Measurements from ENCODE around the gene MUC4.

GRCh38 chr3:195806916-195807231 is 4.9 kb downstream of the MUC4 start:
- no peak for TF ChIP-seq CTCF (conservative IDR thresholded peaks at IDR 0.05; ENCODE audit: low read depth in 2 of 2)
- TF ChIP-seq EZH2 (IDR thresholded peaks at IDR 0.05; ENCODE audit: low read depth, unreplicated experiment), result no peak
- TF ChIP-seq POLR2AphosphoS5 (IDR thresholded peaks at IDR 0.05; ENCODE audit: low read depth), result no peak
- TF ChIP-seq, protein P1, sequence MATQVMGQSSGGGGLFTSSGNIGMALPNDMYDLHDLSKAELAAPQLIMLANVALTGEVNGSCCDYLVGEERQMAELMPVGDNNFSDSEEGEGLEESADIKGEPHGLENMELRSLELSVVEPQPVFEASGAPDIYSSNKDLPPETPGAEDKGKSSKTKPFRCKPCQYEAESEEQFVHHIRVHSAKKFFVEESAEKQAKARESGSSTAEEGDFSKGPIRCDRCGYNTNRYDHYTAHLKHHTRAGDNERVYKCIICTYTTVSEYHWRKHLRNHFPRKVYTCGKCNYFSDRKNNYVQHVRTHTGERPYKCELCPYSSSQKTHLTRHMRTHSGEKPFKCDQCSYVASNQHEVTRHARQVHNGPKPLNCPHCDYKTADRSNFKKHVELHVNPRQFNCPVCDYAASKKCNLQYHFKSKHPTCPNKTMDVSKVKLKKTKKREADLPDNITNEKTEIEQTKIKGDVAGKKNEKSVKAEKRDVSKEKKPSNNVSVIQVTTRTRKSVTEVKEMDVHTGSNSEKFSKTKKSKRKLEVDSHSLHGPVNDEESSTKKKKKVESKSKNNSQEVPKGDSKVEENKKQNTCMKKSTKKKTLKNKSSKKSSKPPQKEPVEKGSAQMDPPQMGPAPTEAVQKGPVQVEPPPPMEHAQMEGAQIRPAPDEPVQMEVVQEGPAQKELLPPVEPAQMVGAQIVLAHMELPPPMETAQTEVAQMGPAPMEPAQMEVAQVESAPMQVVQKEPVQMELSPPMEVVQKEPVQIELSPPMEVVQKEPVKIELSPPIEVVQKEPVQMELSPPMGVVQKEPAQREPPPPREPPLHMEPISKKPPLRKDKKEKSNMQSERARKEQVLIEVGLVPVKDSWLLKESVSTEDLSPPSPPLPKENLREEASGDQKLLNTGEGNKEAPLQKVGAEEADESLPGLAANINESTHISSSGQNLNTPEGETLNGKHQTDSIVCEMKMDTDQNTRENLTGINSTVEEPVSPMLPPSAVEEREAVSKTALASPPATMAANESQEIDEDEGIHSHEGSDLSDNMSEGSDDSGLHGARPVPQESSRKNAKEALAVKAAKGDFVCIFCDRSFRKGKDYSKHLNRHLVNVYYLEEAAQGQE (IDR thresholded peaks at IDR 0.05; ENCODE audit: unreplicated experiment), result no peak
- no peak for TF ChIP-seq JUNB (IDR thresholded peaks at IDR 0.05; ENCODE audit: unreplicated experiment)
- TF ChIP-seq, protein P2, sequence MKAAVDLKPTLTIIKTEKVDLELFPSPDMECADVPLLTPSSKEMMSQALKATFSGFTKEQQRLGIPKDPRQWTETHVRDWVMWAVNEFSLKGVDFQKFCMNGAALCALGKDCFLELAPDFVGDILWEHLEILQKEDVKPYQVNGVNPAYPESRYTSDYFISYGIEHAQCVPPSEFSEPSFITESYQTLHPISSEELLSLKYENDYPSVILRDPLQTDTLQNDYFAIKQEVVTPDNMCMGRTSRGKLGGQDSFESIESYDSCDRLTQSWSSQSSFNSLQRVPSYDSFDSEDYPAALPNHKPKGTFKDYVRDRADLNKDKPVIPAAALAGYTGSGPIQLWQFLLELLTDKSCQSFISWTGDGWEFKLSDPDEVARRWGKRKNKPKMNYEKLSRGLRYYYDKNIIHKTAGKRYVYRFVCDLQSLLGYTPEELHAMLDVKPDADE (IDR thresholded peaks at IDR 0.05), result no peak
- no peak for TF ChIP-seq EZH2phosphoT487 (IDR thresholded peaks at IDR 0.05; ENCODE audit: unreplicated experiment)
